Choroid plexus epithelial cell (primary cell): ENCODE data around the gene APLNR.

Experiments used
- DNase-seq: peaks from one replicate; pipeline ENCODE4 v3.0.0-alpha.2; 2010; ENCODE audit warnings: low read depth
- H3K4me3 ChIP-seq: 2 replicates; pipeline ENCODE4 v1.5.1; 2011; ENCODE audit warnings: low read depth, mild to moderate bottlenecking, control low read depth, low read length, moderate library complexity
- CTCF ChIP-seq: conservative IDR thresholded peaks from 2 replicates; pipeline ENCODE4 v1.5.1; 2011; ENCODE audit warnings: low read depth, mild to moderate bottlenecking, control low read depth, inconsistent platforms, low read length, moderate library complexity

APLNR gene

GRCh38 chr11:57207168-57207567 lies 29.9 kb downstream of the APLNR start:
- DNase-seq, result no peak
- TF ChIP-seq CTCF, result no peak
- H3K4me3 ChIP-seq, result no peak overlapping the region

GRCh38 chr11:57205041-57205641 lies 31.9 kb downstream of the APLNR start:
- no peak for TF ChIP-seq CTCF
- peak; percentile 40 for DNase-seq
- H3K4me3 ChIP-seq, result no peak overlapping the region

GRCh38 chr11:57203882-57204480 lies 33.1 kb downstream of the APLNR start:
- H3K4me3 ChIP-seq, result no peak overlapping the region
- no peak for DNase-seq
- TF ChIP-seq CTCF, result no peak

- no peak for TF ChIP-seq CTCF
- no peak overlapping the region for H3K4me3 ChIP-seq
- DNase-seq, result no peak
These were observed 33.7 kb downstream of the APLNR start for GRCh38 chr11:57203359-57203758.

GRCh38 chr11:57202281-57202680 lies 34.8 kb downstream of the APLNR start:
- no peak for TF ChIP-seq CTCF
- H3K4me3 ChIP-seq, result no peak overlapping the region
- no peak for DNase-seq

- no peak for TF ChIP-seq CTCF
- no peak overlapping the region for H3K4me3 ChIP-seq
- DNase-seq, result no peak
These were observed 36.1 kb downstream of the APLNR start for GRCh38 chr11:57200917-57201316.

- TF ChIP-seq CTCF, result no peak
- H3K4me3 ChIP-seq, result no peak overlapping the region
- no peak for DNase-seq
These were observed 37.7 kb downstream of the APLNR start for GRCh38 chr11:57199330-57199729.
